CD4-positive, alpha-beta T cell treated with Interferon gamma for 1 hour (primary cell): ENCODE measurements around the gene ZNRD2.
A peak's percentile ranks its signal among the peaks of the same experiment; 100 is the strongest.
"Not testable (repeated sequence)": the region's sequence is repeated elsewhere in the genome, so short reads cannot be mapped to it uniquely, and the experiment has no call there.

Source experiments
- DNase-seq: peaks from one replicate; pipeline ENCODE4 v3.0.0-alpha.2; 2020

Gene ZNRD2, protein sequence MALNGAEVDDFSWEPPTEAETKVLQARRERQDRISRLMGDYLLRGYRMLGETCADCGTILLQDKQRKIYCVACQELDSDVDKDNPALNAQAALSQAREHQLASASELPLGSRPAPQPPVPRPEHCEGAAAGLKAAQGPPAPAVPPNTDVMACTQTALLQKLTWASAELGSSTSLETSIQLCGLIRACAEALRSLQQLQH

DNA sequence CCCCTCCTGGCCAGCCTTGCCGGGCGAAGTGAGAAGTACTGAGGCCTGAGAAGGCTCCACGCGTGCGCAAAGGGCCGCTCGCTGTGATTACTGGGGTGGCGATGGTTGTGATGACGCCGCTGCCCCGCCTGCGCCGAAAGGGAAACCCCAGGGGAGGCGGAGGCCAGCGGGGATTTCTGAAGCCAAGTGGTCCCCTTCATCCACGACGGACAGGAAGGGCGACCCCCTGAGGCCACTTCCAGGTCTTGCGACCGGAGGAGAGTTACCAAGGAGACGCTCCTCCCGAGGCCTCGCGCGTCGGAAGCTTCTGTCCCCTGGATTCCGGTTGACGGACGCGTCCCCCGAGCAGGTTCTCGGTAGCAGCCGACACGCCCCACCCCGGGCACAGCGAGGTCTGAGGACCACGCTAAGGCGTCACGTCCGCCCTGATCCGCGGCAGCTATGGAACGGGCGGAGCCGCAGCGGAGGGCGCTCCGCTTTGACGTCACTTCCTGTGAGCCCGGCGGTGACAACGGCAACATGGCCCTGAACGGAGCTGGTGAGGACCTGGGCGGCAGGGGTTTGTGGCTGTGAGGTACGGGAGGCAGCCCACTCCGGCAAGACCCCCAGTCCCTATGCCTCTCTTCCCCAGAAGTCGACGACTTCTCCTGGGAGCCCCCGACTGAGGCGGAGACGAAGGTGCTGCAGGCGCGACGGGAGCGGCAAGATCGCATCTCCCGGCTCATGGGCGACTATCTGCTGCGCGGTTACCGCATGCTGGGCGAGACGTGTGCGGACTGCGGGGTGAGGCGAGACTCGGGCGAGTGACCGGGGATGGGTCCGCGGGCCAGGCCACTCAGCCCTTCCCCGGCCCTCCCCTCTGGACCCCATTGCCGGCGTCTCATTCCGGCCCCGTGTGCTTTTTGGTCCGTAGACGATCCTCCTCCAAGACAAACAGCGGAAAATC is at the start of gene ZNRD2:
Gene ZNRD2, plus strand, starts transcription at position 505 of the 946 bp plus-strand sequence. Its CDS starts 15 bp downstream, at position 520.
- DNase-seq, result peak; percentile 99

DNA sequence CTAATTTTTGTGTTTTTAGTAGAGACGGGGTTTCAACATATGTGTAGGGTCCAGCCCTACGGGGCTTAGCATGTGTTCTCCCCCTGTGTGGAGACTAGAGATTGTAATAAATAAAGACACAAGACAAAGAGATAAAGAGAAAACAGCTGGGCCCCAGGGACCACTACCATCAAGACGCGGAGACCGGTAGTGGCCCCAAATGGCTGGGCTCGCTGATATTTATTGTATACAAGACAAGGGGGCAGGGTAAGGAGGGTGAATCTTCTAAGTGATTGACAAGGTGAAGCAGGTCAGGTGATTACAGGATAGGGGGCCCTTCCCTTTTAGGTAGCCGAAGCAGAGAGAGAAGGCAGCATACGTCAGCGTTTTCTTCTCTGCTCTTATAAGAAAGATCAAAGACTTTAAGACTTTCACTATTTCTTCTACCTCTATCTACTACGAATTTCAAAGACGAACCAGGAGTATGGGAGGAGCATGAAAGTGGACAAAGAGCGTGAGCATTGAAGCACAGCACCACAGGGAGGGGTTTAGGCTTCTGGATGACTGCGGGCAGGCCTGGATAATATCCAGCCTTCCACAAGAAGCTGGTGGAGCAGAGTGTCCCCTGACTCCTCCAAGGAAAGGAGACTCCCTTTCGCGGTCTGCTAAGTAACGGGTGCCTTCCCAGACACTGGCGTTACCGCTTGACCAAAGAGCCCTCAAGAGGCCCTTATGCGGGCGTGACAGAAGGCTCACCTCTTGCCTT is 48.3 kb upstream of the ZNRD2 start:
- peak; percentile 43 for DNase-seq

DNA sequence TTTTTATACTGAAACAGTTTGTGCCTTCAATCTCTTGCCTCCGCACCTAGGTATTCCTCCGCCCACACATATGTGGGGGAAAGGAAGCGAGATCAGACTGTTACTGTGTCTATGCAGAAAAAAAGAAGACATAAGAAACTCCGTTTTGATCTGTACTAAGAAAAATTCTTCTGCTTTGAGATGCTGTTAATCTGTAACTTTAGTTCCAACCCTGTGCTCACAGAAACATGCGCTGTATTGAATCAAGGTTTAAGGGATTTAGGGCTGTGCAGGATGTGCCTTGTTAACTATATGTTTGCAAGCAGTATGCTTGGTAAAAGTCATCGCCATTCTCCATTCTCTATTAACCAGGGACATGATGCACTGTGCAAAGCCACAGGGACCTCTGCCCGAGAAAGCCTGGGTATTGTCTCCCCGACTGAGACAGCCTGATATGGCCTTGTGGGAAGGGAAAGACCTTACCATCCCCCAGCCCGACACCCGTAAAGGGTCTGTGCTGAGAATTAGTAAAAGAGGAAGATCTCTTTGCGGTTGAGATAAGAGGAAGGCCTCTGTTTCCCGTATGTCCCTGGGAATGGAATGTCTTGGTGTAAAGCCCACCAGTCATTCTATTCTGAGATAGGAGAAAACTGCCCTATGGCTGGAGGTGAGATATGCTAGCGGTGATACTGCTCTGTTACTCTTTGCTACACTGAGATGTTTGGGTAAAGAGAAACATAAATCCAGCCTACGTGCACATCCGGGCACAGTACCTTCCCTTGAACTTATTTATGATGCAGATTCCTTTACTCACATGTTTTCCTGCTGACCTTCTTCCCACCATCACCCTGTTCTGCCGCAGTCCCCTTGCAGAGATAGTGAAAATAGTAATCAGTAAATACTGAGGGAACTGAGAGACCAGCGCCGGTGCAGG is 47.3 kb upstream of the ZNRD2 start:
- not testable (repeated sequence) for DNase-seq

DNA sequence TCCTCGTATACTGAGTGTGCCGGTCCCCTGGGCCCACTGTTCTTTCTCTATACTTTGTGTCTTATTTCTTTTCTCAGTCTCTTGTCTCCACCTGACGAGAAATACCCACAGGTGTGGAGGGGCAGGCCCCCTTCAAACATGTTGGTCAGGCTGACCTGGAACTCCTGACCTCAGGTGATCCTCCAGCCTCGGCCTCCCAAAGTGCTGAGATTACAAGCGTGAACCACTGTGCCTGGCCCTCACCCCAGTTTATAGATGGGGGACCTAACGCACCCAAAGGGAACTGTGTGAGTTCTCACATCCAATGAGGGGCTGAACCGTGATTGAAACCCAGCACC is 46.7 kb upstream of the ZNRD2 start:
- not testable (repeated sequence) for DNase-seq

DNA sequence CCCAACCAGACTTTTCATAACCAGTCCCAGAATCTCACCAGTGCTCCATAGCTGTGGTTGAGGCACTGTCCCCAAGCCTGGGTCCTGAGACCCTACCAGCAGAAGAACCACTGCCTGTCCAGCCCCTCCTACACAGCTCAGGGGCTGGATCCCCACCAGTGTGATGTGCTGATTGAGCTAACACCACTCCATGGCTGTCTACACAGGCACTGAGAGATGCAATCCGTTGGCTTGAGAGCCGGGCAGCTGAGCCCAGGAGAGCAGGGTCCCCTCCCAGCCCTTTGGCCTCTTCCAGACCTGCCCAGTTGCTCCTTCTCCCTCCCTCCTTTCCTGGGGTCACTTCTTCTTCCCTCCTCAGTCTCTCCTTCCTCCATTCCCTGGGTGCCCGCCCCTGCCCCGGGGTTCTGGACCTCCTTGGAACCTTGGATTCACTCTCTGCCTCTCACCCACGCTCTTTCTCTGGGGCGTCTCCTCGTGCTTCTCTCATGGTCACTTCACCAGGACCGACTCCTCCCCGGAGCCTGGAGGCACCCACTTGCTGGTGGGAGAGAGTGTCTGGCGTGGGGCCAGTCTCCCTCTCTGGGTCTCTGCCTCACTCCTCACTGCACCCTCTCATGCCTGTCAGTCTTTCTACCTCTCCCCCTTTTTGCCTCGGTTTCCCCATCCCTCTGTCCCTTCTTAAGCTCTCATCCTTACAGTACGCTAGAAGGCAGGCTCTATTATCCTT is 46.1 kb upstream of the ZNRD2 start:
- no peak for DNase-seq

DNA sequence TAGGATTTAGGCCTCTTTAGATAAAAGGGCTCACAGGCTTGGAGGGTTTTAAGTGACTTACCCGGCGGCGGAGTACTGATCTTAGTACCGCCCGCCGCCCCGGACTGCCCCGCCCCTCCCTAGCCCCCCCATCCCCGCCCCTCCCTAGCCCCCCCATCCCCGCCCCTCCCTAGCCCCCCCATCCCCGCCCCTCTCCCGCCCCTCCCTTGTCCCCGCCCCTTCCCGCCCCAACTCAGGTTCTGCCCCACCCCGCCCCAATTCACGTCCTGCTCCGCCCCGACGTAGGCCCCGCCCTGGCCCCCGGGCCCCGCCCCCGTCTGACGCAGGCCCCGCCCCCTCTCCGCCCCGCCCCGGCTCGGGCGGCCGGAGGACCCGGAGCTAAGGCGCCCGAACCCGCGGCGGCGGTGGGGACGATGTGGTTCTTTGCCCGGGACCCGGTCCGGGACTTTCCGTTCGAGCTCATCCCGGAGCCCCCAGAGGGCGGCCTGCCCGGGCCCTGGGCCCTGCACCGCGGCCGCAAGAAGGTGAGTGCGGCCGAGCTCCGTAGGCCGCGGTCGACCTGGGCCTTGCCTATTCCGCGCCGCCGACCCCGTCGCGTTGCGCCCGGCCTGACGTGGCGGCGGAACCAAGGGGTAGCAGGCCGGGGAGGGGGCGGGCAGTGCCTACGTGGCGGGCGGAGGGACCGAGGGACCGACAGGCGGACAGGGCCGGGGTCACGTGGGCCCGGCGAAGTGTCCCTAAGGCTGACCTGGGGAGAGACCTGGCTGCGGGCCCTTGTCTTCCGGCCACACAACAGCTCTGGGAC is 45.3 kb upstream of the ZNRD2 start, which contains the start of gene SCYL1:
Gene SCYL1, plus strand, starts transcription at position 343 of the 805 bp plus-strand sequence. Its CDS starts 71 bp downstream, at position 414.
- DNase-seq, result peak; percentile 76

DNA sequence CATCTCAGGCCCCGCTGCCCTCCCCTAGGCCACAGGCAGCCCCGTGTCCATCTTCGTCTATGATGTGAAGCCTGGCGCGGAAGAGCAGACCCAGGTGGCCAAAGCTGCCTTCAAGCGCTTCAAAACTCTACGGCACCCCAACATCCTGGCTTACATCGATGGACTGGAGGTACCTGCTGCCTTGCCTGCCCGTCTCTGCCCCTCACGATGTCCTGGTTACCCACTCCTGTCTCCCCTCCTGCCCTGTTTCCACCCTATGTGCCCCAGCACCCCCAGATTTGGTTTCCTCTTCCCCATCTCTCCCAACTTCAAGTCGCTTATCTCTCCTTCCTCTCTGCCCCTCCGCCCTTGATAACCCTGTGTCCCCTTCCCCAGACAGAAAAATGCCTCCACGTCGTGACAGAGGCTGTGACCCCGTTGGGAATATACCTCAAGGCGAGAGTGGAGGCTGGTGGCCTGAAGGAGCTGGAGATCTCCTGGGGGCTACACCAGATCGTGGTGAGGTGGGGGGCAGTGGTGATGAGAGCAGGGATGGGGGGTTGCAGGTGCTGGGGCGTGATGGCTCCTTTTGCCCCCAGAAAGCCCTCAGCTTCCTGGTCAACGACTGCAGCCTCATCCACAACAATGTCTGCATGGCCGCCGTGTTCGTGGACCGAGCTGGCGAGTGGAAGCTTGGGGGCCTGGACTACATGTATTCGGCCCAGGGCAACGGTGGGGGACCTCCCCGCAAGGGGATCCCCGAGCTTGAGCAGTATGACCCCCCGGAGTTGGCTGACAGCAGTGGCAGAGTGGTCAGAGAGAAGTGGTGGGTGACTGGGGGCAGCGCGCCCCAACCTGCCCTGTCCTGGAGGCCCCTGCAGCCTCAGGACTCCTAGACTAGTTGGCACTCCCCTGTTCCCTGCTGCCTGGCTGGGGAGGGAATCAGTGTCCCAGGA is 44.5 kb upstream of the ZNRD2 start:
- DNase-seq, result no peak

DNA sequence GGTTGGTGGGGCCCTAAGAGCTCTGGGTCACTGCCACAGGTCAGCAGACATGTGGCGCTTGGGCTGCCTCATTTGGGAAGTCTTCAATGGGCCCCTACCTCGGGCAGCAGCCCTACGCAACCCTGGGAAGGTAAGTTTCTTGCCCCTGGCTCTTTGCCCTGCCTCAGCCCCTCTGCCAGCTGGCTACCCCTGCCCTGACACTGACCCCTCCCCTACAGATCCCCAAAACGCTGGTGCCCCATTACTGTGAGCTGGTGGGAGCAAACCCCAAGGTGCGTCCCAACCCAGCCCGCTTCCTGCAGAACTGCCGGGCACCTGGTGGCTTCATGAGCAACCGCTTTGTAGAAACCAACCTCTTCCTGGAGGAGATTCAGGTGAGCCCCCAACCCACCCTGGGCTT is 43.5 kb upstream of the ZNRD2 start:
- DNase-seq, result no peak

DNA sequence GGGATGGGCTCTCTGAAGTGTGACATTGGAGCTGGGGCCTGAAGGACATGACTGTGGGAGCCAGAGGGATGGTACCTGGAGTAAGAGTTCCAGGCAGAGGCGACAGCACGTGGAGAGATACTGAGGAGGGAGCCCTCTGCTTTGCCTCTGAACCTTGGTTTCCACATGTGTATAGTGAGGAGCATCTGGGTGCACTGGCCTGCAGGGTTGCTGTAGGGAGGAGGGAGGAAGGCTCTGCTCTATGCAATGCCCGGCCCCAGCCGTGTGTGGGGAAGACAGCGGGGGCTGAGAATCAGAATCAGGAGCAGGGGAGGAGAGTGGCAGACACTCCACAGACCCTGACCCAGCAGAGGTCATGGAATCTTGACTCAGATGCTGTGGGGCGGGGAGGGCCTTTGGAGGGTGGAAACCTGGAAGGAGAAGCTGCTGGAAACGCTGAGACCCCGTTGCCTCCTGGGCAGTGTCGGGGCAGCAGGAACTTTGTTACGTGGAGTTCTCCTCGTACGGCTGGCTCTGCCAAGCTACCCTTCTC is 41.4 kb upstream of the ZNRD2 start:
- DNase-seq, result no peak

DNA sequence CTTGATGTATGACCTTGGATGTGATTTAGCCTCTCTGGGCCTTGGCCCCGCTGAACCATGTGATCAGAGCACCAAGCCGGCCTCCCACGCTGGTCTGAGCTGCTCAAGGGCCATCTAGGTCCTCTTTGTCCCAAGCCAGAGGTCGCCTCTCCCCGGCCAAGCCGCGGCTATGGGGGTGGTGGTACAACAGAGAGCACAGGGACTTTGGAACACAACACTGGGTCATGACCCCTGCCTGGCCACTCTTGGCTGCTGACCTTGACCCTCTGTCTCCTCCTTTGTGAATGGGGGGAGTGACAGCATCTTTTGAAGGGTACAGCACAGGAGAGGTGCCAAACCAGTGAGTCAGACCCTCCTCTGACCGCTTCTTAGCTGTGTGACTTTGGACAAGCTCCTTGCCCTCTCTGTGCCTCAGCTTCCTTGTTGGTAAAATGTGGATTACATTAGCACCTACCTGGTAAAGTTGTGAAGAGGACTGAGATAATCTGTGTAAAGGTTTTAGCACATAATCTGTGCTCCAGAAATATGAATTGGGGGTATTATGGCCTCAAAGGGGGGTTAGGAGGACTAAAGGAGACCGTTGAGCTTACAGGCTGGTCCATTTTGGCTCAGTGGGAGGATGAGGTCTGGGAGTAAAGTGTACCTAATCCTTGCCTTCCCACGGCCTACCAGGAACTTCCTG is 40.7 kb upstream of the ZNRD2 start:
- no peak for DNase-seq

DNA sequence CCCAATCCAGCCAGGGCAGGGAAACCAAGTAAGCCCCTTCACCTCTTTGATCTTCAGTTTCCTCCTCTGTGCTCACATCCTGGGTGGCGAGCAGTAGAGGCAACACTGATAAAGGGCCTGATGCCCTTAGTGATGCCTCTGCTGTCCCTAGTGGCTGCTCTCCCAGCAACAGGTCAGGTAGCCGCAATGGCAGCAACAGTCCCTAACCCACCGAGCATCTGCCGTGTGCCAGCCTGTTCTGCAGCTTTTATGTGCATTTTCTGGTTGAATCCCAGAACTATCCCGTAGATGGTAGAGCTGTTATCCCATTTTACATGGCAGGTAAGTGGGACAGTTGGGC is 40.1 kb upstream of the ZNRD2 start:
- DNase-seq, result no peak

DNA sequence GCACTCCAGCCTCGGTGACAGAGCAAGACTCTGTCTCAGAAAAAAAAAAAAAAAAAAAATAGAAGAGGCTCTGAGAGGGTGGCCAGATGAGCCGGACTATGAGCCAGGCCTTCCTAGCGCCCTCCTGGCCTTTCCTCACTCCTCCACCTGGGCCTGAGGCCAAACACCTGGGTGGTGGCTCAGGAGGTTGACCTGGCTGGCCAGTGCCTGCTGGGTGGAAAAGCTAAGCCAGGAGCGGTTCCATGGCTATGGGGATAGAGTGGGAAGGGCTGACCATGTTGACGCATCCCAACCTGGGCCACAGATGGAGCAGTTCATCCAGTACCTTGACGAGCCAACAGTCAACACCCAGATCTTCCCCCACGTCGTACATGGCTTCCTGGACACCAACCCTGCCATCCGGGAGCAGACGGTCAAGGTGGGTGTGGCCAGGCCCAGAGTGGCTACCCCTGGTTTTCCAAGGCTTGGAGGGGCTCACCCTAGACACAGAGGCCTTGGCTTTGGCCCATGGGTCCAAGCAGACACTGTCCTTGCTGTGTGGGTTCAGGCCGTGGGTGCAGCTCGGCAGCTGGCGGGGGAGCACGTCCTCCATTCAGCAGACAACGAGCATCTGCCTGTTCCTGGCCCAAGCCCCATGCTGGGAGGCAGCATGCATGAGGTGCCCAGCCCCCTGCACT is 37.8 kb upstream of the ZNRD2 start:
- no peak for DNase-seq

DNA sequence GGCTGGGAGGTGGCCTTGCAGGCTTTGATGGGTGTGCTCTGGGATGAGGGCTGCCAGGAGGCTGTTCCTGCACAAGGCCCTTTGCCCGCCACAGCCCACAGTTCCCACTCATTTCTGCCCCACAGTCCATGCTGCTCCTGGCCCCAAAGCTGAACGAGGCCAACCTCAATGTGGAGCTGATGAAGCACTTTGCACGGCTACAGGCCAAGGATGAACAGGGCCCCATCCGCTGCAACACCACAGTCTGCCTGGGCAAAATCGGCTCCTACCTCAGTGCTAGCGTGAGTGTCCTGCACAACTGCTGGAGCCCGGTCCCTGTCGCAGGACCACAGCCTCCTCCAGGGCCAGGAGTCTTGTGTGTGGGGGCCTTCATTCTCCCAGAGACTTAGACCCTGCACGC is 35.2 kb upstream of the ZNRD2 start:
- no peak for DNase-seq

DNA sequence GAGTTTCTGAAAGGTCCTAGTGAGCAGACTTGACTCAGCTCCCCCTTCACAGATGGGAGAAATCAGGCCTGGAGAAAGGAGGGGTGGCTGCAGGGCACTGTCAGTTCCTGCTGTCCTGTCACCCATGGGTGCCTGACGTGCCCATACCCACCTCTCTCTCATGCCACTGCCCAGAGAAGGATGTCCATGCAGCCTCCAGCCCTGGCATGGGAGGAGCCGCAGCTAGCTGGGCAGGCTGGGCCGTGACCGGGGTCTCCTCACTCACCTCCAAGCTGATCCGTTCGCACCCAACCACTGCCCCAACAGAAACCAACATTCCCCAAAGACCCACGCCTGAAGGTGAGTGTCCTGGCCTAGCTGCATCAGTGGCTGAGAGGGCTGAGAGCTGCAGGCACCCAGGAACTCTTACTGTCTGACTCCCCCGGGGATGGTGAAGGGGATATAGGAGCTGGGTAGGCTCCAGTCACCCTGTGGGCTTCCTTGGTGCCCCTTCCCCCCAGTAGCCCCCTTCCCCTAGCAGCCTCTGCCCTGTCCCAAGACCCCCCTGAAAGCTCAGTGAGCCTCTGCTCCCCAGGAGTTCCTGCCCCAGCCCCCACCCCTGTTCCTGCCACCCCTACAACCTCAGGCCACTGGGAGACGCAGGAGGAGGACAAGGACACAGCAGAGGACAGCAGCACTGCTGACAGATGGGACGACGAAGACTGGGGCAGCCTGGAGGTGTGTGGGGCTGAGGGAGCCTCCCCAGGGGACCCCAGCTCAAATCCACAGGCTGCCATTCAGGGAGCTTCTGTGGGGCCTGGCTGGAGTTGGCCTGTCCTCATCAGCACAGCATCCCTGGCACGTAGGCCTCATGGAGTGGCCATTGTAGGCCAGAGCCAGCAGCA is 33.6 kb upstream of the ZNRD2 start:
- no peak for DNase-seq

DNA sequence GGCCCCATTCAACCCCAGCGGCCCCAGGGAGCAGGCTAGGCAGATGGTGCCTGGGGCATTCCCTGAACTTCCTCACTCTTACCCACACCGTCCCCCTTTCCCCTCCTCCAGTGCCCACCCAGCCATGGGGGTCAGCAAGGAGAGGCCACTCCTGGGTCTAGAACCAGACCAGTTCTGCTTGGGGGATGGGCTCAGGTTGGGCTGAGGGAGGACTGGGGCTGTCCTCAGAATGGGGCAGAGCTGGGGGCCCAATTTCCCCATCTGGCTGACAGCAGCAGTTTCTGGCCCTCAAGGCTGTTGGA is 33.0 kb upstream of the ZNRD2 start:
- DNase-seq, result no peak

DNA sequence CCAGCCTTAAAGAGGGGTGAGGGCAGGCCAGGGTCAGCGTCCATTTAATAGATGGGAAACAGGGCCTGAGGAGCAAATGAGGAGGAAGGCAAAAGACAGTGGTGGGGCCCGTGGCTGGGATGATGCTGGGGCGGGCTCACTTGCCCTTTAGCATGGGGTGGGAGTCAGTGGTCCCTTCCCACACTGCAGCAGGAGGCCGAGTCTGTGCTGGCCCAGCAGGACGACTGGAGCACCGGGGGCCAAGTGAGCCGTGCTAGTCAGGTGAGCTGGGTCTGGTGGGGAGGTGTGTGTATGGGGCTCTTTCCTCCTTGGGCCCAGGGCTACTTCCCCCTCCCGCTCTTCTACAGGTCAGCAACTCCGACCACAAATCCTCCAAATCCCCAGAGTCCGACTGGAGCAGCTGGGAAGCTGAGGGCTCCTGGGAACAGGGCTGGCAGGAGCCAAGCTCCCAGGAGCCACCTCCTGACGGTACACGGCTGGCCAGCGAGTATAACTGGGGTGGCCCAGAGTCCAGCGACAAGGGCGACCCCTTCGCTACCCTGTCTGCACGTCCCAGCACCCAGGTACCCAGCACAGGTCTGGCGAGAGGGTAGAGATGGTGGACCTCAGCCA is 32.6 kb upstream of the ZNRD2 start:
- DNase-seq, result no peak
